ENCODE results near the gene ABCA1.

DNA sequence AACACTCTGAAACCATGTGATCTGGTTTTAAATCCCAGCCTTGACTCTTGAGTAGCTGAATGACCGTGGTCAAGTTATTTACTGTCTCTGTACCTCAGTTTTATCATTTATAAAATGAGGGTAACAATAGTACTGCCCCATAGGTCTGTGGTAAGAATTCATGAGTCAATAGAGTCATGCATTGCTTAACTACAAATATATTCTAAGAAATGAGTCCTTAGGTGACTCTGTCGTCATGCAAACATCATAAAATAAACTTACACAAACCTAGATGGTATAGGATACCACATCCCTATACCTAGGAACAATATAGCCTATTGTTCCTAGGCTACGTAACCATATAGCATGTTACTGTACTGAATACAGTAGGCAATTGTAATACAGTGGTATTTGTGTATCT is 20.3 kb upstream of the ABCA1 start:
- TF ChIP-seq, protein P1, sequence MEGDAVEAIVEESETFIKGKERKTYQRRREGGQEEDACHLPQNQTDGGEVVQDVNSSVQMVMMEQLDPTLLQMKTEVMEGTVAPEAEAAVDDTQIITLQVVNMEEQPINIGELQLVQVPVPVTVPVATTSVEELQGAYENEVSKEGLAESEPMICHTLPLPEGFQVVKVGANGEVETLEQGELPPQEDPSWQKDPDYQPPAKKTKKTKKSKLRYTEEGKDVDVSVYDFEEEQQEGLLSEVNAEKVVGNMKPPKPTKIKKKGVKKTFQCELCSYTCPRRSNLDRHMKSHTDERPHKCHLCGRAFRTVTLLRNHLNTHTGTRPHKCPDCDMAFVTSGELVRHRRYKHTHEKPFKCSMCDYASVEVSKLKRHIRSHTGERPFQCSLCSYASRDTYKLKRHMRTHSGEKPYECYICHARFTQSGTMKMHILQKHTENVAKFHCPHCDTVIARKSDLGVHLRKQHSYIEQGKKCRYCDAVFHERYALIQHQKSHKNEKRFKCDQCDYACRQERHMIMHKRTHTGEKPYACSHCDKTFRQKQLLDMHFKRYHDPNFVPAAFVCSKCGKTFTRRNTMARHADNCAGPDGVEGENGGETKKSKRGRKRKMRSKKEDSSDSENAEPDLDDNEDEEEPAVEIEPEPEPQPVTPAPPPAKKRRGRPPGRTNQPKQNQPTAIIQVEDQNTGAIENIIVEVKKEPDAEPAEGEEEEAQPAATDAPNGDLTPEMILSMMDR (IDR thresholded peaks at IDR 0.05 in 2 of 3, conservative IDR thresholded peaks at IDR 0.05 in 1 of 3; ENCODE audit: control insufficient read depth in 2 of 3, extremely low read depth in 1 of 3, insufficient read depth in 1 of 3, low read depth in 3 of 3, low read length in 3 of 3): no peak
- TF ChIP-seq NFIC (IDR thresholded peaks at IDR 0.05; ENCODE audit: low read depth, low read length) (no peak), BHLHE40 (IDR thresholded peaks at IDR 0.05; ENCODE audit: borderline replicate concordance in 1 of 2, low read depth in 2 of 2, low read length in 1 of 2) (no peak), EZH2 (IDR thresholded peaks at IDR 0.05; ENCODE audit: borderline replicate concordance, control insufficient read depth, low read depth, low read length) (no peak)
- TF ChIP-seq, protein P2, sequence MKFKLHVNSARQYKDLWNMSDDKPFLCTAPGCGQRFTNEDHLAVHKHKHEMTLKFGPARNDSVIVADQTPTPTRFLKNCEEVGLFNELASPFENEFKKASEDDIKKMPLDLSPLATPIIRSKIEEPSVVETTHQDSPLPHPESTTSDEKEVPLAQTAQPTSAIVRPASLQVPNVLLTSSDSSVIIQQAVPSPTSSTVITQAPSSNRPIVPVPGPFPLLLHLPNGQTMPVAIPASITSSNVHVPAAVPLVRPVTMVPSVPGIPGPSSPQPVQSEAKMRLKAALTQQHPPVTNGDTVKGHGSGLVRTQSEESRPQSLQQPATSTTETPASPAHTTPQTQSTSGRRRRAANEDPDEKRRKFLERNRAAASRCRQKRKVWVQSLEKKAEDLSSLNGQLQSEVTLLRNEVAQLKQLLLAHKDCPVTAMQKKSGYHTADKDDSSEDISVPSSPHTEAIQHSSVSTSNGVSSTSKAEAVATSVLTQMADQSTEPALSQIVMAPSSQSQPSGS (IDR thresholded peaks at IDR 0.05; ENCODE audit: low read length): no peak
- TF ChIP-seq, protein P3, sequence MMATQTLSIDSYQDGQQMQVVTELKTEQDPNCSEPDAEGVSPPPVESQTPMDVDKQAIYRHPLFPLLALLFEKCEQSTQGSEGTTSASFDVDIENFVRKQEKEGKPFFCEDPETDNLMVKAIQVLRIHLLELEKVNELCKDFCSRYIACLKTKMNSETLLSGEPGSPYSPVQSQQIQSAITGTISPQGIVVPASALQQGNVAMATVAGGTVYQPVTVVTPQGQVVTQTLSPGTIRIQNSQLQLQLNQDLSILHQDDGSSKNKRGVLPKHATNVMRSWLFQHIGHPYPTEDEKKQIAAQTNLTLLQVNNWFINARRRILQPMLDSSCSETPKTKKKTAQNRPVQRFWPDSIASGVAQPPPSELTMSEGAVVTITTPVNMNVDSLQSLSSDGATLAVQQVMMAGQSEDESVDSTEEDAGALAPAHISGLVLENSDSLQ (IDR thresholded peaks at IDR 0.05): no peak
- TF ChIP-seq, protein P4, sequence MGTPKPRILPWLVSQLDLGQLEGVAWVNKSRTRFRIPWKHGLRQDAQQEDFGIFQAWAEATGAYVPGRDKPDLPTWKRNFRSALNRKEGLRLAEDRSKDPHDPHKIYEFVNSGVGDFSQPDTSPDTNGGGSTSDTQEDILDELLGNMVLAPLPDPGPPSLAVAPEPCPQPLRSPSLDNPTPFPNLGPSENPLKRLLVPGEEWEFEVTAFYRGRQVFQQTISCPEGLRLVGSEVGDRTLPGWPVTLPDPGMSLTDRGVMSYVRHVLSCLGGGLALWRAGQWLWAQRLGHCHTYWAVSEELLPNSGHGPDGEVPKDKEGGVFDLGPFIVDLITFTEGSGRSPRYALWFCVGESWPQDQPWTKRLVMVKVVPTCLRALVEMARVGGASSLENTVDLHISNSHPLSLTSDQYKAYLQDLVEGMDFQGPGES (IDR thresholded peaks at IDR 0.05): no peak
